ENCODE results near the gene PPP1R9A. TPM values are rescaled to one million over a fixed set of nuclear protein-coding genes. Genes with fewer than 3 reads are reported as not detected.

The PPP1R9A gene
- total RNA-seq, 1 donor from 2014 or later = 19.9 TPM

DNA sequence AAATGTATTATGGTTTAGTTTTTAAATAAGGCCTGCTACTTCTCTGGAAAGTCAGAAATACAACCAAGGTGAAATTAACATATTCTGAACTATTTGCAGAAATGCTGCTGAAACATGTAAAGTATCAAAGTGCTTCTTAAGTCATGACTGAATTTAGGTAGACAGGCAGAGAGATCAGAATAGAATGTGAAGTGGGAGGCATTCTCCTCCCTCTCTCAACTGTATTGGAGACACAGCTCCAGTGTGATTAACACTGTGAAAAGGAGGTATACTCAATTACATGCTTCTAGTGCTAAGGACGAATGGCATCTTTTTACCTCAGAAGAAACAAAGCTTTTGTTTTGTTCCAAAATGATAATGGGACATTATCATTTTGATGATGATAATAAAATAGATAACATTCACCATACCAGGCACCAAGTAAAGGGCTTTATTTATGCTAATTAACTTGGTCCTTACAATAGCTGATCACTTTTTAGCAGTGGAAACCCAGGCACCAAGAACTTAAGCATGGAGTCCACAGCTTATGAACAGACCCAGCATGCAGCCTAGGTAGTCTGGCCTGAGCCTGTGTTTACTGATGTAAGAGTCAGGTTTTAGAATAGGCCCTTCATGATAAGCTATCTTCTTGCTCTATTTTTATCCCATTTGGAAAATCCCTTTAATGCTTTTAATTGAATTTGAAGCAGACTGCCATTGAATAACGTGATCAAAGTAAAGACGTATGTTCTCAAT is 26.0 kb downstream of the PPP1R9A start:
- no peaks in the 10 kb centered on the region for H3K36me3 ChIP-seq (ENCODE audit: control insufficient read depth, insufficient read depth, low read length)
- no peak overlapping the region for H3K4me3 ChIP-seq (ENCODE audit: low read depth, low read length)
- H3K27me3 ChIP-seq (ENCODE audit: control insufficient read depth, insufficient read depth, low read length) = no peaks in the 10 kb centered on the region
- no peak for DNase-seq (ENCODE audit: low read depth)
- TF ChIP-seq, protein P1, sequence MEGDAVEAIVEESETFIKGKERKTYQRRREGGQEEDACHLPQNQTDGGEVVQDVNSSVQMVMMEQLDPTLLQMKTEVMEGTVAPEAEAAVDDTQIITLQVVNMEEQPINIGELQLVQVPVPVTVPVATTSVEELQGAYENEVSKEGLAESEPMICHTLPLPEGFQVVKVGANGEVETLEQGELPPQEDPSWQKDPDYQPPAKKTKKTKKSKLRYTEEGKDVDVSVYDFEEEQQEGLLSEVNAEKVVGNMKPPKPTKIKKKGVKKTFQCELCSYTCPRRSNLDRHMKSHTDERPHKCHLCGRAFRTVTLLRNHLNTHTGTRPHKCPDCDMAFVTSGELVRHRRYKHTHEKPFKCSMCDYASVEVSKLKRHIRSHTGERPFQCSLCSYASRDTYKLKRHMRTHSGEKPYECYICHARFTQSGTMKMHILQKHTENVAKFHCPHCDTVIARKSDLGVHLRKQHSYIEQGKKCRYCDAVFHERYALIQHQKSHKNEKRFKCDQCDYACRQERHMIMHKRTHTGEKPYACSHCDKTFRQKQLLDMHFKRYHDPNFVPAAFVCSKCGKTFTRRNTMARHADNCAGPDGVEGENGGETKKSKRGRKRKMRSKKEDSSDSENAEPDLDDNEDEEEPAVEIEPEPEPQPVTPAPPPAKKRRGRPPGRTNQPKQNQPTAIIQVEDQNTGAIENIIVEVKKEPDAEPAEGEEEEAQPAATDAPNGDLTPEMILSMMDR (IDR thresholded peaks at IDR 0.05; ENCODE audit: insufficient read depth, low read length, poor library complexity, severe bottlenecking) = no peak

DNA sequence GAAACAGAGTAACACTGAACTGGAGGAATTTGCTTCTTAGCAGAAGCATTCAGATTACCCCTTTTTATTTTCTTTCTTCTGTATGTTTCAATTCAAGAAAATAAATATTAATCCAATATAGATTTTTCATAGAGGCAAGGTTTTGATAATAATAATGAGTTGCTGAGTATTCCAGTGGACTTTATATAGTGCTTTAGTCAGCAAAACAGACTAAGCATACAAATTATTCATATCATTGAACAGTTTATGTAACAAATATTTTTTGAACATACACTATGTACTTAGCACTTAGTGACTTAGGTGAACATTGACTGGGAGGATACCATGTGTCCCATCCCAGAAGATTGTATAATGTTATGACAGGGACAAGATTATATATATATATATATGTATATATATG is 32.0 kb downstream of the PPP1R9A start:
- H3K4me3 ChIP-seq (ENCODE audit: low read depth, low read length) = no peak overlapping the region
- no peaks in the 10 kb centered on the region for H3K27me3 ChIP-seq (ENCODE audit: control insufficient read depth, insufficient read depth, low read length)
- H3K36me3 ChIP-seq (ENCODE audit: control insufficient read depth, insufficient read depth, low read length) = no peaks in the 10 kb centered on the region
- TF ChIP-seq, protein P1 (IDR thresholded peaks at IDR 0.05; ENCODE audit: insufficient read depth, low read length, poor library complexity, severe bottlenecking) = no peak
- DNase-seq (ENCODE audit: low read depth) = no peak

DNA sequence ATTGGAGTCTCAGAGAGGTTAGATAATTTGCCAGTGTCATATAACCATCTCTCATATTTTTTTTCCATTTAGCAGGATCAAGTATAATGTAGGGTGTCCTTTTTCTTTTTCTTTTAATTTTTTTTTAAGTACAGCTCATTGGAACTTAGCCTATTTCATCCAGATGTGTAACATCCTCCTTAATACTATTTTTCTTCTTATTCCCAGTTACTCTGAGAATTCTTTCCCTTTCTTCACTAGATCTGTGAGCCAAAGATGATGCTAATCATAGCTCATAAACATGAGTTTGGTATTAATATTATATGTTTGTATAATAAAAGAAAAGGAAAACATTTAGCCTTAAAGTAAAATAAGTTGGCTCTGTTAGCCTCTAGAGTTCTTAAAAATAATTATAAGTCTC is 32.8 kb downstream of the PPP1R9A start:
- no peaks in the 10 kb centered on the region for H3K36me3 ChIP-seq (ENCODE audit: control insufficient read depth, insufficient read depth, low read length)
- DNase-seq (ENCODE audit: low read depth) = no peak
- H3K27me3 ChIP-seq (ENCODE audit: control insufficient read depth, insufficient read depth, low read length) = no peaks in the 10 kb centered on the region
- no peak overlapping the region for H3K4me3 ChIP-seq (ENCODE audit: low read depth, low read length)
- TF ChIP-seq, protein P1 (IDR thresholded peaks at IDR 0.05; ENCODE audit: insufficient read depth, low read length, poor library complexity, severe bottlenecking) = no peak

DNA sequence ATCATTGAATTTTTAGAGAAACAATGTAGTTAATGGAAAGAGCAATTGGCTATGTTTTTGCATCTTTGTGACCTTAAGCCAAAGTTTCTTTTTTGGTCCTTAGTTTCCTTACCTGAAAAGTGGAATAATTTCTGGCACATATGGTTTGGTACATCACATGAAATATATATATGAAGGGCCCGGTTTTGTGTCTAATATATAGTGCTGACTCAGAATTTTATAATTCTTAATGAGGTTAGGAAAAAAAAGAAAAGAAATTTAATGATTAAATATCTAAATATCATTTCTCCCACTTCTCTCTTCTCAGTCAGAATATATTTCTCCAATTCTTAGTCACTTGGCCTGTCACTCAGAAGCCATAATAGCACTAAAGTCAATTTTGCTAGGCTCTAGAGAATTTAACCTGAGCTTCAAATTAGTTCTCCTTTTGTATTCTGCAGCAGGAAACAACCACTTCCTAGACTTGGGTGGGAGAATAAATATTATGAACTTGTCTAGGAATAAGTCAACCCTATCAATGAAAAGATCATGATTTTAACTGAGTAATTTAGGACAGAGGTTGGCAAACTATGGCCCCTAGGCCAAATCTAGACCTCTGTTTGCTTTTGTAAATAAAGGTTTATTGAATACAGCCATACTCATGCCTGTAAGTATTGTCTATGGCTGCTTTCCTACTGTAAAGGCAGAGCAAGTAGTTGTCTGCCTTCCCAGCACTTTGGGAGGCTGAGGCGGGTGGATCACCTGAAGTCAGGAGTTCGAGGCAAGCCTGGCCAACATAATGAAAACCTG is 34.6 kb downstream of the PPP1R9A start:
- Histone ChIP-seq H3K36me3 (ENCODE audit: control insufficient read depth, insufficient read depth, low read length) (no peaks in the 10 kb centered on the region), H3K4me3 (ENCODE audit: low read depth, low read length) (no peak overlapping the region), H3K27me3 (ENCODE audit: control insufficient read depth, insufficient read depth, low read length) (no peaks in the 10 kb centered on the region)
- TF ChIP-seq, protein P1 (IDR thresholded peaks at IDR 0.05; ENCODE audit: insufficient read depth, low read length, poor library complexity, severe bottlenecking) = no peak
- DNase-seq (ENCODE audit: low read depth) = no peak

DNA sequence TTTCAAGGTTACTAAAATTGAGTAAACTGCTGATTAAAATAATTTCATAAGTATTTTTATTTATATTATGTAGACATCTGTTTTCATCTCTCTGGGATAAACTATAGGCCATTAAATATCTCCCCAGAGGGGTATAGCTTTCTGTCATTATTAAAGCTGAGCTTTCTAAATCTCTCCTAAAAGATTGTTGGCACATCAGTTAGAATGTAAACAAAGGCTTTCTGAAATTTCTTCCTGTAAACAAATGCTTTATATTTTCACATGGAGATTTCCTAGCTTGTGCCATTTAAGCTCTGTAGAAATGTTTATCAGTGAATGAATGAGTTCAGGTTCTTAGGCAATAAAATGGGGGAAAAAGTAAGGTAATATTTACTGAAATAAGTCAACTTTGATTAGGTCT is 35.7 kb downstream of the PPP1R9A start:
- Histone ChIP-seq H3K4me3 (ENCODE audit: low read depth, low read length) (no peak overlapping the region), H3K27me3 (ENCODE audit: control insufficient read depth, insufficient read depth, low read length) (no peaks in the 10 kb centered on the region), H3K36me3 (ENCODE audit: control insufficient read depth, insufficient read depth, low read length) (no peaks in the 10 kb centered on the region)
- TF ChIP-seq, protein P1 (IDR thresholded peaks at IDR 0.05; ENCODE audit: insufficient read depth, low read length, poor library complexity, severe bottlenecking) = no peak
- no peak for DNase-seq (ENCODE audit: low read depth)

Data from kidney epithelial cell (primary cell).